ENCODE measurements around the gene ARCN1.

DNA sequence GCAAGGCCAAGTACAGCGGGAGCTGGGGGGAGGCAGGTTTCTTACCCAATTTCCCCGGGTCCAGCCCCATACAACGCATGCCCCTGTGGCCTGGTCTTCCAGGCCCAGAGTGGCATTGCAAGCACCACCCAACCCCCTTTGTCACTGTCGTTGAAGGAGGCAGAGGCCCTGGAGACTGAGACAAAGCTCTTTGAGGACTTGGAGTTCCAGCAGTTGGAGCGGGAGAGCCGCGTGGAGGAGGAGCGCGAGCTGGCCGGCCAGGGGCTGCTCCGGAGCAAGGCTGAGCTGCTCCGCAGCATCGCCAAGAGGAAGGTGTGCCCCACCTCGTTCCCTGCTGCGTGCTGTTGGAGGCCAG, 63.0 kb downstream of the ARCN1 start:
- TF ChIP-seq GATAD2A (IDR thresholded peaks at IDR 0.05) (no peak), TCF7L2 (IDR thresholded peaks at IDR 0.05; ENCODE audit: low read depth, low read length) (no peak)
- TF ChIP-seq, protein P1, sequence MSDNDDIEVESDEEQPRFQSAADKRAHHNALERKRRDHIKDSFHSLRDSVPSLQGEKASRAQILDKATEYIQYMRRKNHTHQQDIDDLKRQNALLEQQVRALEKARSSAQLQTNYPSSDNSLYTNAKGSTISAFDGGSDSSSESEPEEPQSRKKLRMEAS (CRISPR knock-in tag; IDR thresholded peaks at IDR 0.05), result peak; percentile 22; the same call in 1 of the 2 replicates
- TF ChIP-seq, protein P2, sequence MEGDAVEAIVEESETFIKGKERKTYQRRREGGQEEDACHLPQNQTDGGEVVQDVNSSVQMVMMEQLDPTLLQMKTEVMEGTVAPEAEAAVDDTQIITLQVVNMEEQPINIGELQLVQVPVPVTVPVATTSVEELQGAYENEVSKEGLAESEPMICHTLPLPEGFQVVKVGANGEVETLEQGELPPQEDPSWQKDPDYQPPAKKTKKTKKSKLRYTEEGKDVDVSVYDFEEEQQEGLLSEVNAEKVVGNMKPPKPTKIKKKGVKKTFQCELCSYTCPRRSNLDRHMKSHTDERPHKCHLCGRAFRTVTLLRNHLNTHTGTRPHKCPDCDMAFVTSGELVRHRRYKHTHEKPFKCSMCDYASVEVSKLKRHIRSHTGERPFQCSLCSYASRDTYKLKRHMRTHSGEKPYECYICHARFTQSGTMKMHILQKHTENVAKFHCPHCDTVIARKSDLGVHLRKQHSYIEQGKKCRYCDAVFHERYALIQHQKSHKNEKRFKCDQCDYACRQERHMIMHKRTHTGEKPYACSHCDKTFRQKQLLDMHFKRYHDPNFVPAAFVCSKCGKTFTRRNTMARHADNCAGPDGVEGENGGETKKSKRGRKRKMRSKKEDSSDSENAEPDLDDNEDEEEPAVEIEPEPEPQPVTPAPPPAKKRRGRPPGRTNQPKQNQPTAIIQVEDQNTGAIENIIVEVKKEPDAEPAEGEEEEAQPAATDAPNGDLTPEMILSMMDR (IDR thresholded peaks at IDR 0.05 in 2 of 3, conservative IDR thresholded peaks at IDR 0.05 in 1 of 3; ENCODE audit: insufficient read depth in 2 of 3, low read depth in 1 of 3, low read length in 3 of 3), result no peak

All from K562 (cell line).